Keratinocyte (primary cell): ENCODE data around the gene OTX1. TPM values are rescaled to one million over a fixed set of nuclear protein-coding genes. Genes with fewer than 3 reads are reported as not detected.

Experiments used
- DNase-seq: peaks from one replicate; pipeline ENCODE4 v3.0.0-alpha.2; 2011; ENCODE audit warnings: low read depth, missing footprints, low spot score
- FAIRE-seq: peaks from 2 replicates; lab custom pipeline; 2011; peaks lifted over from hg19 to GRCh38; lab: Jason Lieb, UNC
- H2AFZ ChIP-seq: 2 replicates; pipeline ENCODE4 v1.6.0; 2012; ENCODE audit warnings: low read length, control low read depth, inconsistent platforms; ENCODE audit not compliant: control insufficient read depth
- H3K27ac ChIP-seq: 2 replicates; pipeline ENCODE4 v1.5.1; 2011; ENCODE audit warnings: low read length; ENCODE audit not compliant: control insufficient read depth, insufficient read depth
- H3K27me3 ChIP-seq: 3 replicates; pipeline ENCODE4 v1.6.0; 2011; ENCODE audit warnings: low read length; ENCODE audit not compliant: control insufficient read depth, insufficient read depth; ENCODE audit errors: extremely low read depth
- H3K36me3 ChIP-seq, 2 experiments: 2 replicates in 1 of 2; 3 replicates in 1 of 2; pipeline ENCODE4 v1.5.1; 2011; ENCODE audit warnings: low read length in 2 of 2, mild to moderate bottlenecking in 1 of 2; ENCODE audit not compliant: control insufficient read depth in 2 of 2, insufficient read depth in 2 of 2; ENCODE audit errors: extremely low read depth in 1 of 2
- H3K4me1 ChIP-seq: 3 replicates; pipeline ENCODE4 v1.5.1; 2011; ENCODE audit warnings: low read length; ENCODE audit not compliant: control insufficient read depth, insufficient read depth; ENCODE audit errors: extremely low read depth
- H3K4me2 ChIP-seq: 3 replicates; pipeline ENCODE4 v1.6.0; 2011; ENCODE audit warnings: low read depth, low read length; ENCODE audit not compliant: control insufficient read depth, insufficient read depth; ENCODE audit errors: extremely low read depth
- H3K4me3 ChIP-seq, 3 experiments: fragments of 200-600 bp in 1 of 3; sonication (generic) in 1 of 3; 2 replicates in 2 of 3; 3 replicates in 1 of 3; pipeline ENCODE4 v1.5.1; 2011 to 2016; ENCODE audit warnings: low read length in 3 of 3, mild to moderate bottlenecking in 3 of 3, control low read depth in 2 of 3, inconsistent platforms in 1 of 3, low read depth in 1 of 3, mixed read lengths in 1 of 3, mixed run types in 1 of 3, moderate library complexity in 1 of 3; ENCODE audit not compliant: control insufficient read depth in 2 of 3, insufficient read depth in 2 of 3; ENCODE audit errors: extremely low read depth in 1 of 3
- H3K79me2 ChIP-seq: 2 replicates; pipeline ENCODE4 v1.6.0; 2012; ENCODE audit warnings: low read length; ENCODE audit not compliant: control insufficient read depth, insufficient read depth
- H3K9ac ChIP-seq: 3 replicates; pipeline ENCODE4 v1.6.0; 2011; ENCODE audit warnings: low read length; ENCODE audit not compliant: control insufficient read depth, insufficient read depth; ENCODE audit errors: extremely low read depth
- H3K9me1 ChIP-seq: 3 replicates; pipeline ENCODE4 v1.6.0; 2011; ENCODE audit warnings: low read length; ENCODE audit not compliant: control insufficient read depth, insufficient read depth; ENCODE audit errors: extremely low read depth
- H3K9me3 ChIP-seq: 2 replicates; pipeline ENCODE4 v1.5.1; 2012; ENCODE audit warnings: low read depth, low read length; ENCODE audit not compliant: control insufficient read depth
- H4K20me1 ChIP-seq: 3 replicates; pipeline ENCODE4 v1.6.0; 2011; ENCODE audit warnings: low read length; ENCODE audit not compliant: control insufficient read depth, insufficient read depth; ENCODE audit errors: extremely low read depth
- EZH2 ChIP-seq: IDR thresholded peaks from one replicate; pipeline ENCODE4 v1.6.1; 2012; ENCODE audit warnings: inconsistent platforms, mild to moderate bottlenecking, low read length, moderate library complexity
- dilution Hi-C: fragments of 300-500 bp; cut with MboI; formaldehyde crosslinking; loops from one replicate; pipeline ENCODE4 v1.7.0; 2020; ENCODE audit warnings: low sequenced_read_pairs; ENCODE audit not compliant: extremely low pct_ligation_motif_present
- polyA plus RNA-seq, 5 experiments: library from polyadenylated mRNA; depleted of rRNA in 3 of 5; stranded (reverse) in 3 of 5; stranded (forward) in 1 of 5; unstranded in 1 of 5; fragments of >200 nt; gene quantifications; 1 replicate in 1 of 5; 2 replicates in 3 of 5; 3 replicates in 1 of 5; pipeline versions ENCODE4 v1.2.1 to v1.2.3, GENCODE V29; 2011 to 2012; ENCODE audit warnings: missing spikeins in 2 of 5, low read depth in 1 of 5, low replicate concordance in 1 of 5
- TF ChIP-seq, protein P1 (sequence below), 3 experiments: IDR thresholded peaks in 1 of 3; conservative IDR thresholded peaks in 1 of 3; optimal IDR thresholded peaks in 1 of 3; 2 replicates in 2 of 3; 3 replicates in 1 of 3; pipeline versions ENCODE3 to v1.5.1; 2011; ENCODE audit warnings: low read length in 3 of 3, mild to moderate bottlenecking in 3 of 3, moderate library complexity in 2 of 3, control low read depth in 1 of 3, inconsistent platforms in 1 of 3; ENCODE audit not compliant: insufficient read depth in 2 of 3; ENCODE audit errors: extremely low read depth in 1 of 3

OTX1 gene
- polyA plus RNA-seq, 1 donor (not counting 4 experiments of a cell fraction or from before 2014, with no cell fraction given): 0.28 TPM

DNA sequence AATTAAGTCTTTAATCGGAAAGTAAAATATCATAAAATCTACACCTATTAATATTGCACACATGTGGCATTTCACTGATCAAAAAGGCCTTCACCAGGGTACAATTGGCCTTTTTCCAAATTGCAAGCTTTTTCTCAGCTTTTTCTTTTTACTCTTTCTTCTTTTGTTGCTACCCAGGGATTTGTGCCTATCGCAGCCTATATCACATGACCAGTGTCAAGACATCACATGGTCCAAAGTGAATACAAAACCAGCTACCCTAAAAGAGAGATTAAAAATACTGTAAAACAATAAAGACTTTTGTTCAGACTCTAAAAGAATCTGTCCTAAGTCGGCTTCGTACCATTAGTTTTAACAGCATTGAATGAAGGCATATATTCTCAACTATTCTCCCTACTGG lies 15.0 kb upstream of the OTX1 start:
- Histone ChIP-seq H4K20me1 (no peaks in the 10 kb centered on the region), H2AFZ (no peak overlapping the region), H3K9me3 (no peaks in the 10 kb centered on the region), H3K4me3 (no peak overlapping the region), H3K36me3 (peaks cover 0 to 2% of the 10 kb centered on the region in 2 experiments), H3K4me2 (no peak overlapping the region), H3K27ac (no peak overlapping the region), H3K4me1 (peaks cover 7% of the 10 kb centered on the region), H3K79me2 (no peaks in the 10 kb centered on the region), H3K9me1 (no peaks in the 10 kb centered on the region), H3K27me3 (no peaks in the 10 kb centered on the region), H3K9ac (no peak overlapping the region)
- dilution Hi-C loops: no loop called here
- DNase-seq (no peak), FAIRE-seq (no peak)
- TF ChIP-seq, protein P1, sequence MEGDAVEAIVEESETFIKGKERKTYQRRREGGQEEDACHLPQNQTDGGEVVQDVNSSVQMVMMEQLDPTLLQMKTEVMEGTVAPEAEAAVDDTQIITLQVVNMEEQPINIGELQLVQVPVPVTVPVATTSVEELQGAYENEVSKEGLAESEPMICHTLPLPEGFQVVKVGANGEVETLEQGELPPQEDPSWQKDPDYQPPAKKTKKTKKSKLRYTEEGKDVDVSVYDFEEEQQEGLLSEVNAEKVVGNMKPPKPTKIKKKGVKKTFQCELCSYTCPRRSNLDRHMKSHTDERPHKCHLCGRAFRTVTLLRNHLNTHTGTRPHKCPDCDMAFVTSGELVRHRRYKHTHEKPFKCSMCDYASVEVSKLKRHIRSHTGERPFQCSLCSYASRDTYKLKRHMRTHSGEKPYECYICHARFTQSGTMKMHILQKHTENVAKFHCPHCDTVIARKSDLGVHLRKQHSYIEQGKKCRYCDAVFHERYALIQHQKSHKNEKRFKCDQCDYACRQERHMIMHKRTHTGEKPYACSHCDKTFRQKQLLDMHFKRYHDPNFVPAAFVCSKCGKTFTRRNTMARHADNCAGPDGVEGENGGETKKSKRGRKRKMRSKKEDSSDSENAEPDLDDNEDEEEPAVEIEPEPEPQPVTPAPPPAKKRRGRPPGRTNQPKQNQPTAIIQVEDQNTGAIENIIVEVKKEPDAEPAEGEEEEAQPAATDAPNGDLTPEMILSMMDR (optimal IDR thresholded peaks at IDR 0.05 in 1 of 3, IDR thresholded peaks at IDR 0.05 in 1 of 3, conservative IDR thresholded peaks at IDR 0.05 in 1 of 3; ENCODE audit: extremely low read depth in 1 of 3, insufficient read depth in 2 of 3, low read length in 3 of 3): no peak
- TF ChIP-seq EZH2: no peak

DNA sequence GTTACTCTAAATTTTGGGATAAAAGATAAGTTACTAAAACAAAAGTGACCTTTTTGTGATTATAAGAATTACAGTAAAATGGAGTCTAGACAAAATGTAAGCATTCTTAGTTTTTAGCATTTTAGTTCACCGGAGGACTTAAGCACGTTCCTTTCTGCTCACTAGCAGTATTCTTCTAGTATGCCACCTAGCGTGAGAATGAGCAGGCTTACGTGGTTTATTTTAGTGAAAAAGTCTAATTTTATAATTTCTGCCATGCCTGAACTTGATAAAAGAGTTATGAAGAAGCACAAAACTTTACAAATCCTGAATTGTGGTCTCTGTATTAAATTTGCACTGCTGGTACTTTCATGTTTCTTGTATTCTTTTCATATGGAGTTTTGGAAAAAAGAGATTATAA lies 12.6 kb upstream of the OTX1 start:
- dilution Hi-C loops: no loop called here

More for the DNA sequence above, 12.6 kb upstream of the OTX1 start:
- no peaks in the 10 kb centered on the region for H3K9me1 ChIP-seq
- no peaks in the 10 kb centered on the region for H3K79me2 ChIP-seq
- H3K27me3 ChIP-seq: no peaks in the 10 kb centered on the region
- H4K20me1 ChIP-seq: no peaks in the 10 kb centered on the region
- H3K4me2 ChIP-seq: no peak overlapping the region
- DNase-seq (no peak), FAIRE-seq (no peak)
- H2AFZ ChIP-seq: no peak overlapping the region
- no peak overlapping the region for H3K4me3 ChIP-seq
- H3K27ac ChIP-seq: no peak overlapping the region
- H3K9ac ChIP-seq: no peak overlapping the region
- H3K4me1 ChIP-seq: peaks cover 7% of the 10 kb centered on the region
- no peak for TF ChIP-seq EZH2
- TF ChIP-seq, protein P1 (optimal IDR thresholded peaks at IDR 0.05 in 1 of 3, IDR thresholded peaks at IDR 0.05 in 1 of 3, conservative IDR thresholded peaks at IDR 0.05 in 1 of 3; ENCODE audit: extremely low read depth in 1 of 3, insufficient read depth in 2 of 3, low read length in 3 of 3): no peak
- H3K36me3 ChIP-seq: peaks cover 0 to 2% of the 10 kb centered on the region in 2 experiments
- no peaks in the 10 kb centered on the region for H3K9me3 ChIP-seq
